Stimulated activated CD4-positive, alpha-beta T cell treated with anti-CD3 and anti-CD28 coated beads, Interleukin-1b, Interleukin-23, amount 100 ng/mL, for 4 hours (primary cell): ENCODE results near the gene P2RX3.

Source experiments
- DNase-seq, 2 donors: peaks; one replicate each; pipeline ENCODE4 v3.0.0-alpha.2; 2020; ENCODE audit warnings: low read depth in 2 of 2

Gene P2RX3

DNA sequence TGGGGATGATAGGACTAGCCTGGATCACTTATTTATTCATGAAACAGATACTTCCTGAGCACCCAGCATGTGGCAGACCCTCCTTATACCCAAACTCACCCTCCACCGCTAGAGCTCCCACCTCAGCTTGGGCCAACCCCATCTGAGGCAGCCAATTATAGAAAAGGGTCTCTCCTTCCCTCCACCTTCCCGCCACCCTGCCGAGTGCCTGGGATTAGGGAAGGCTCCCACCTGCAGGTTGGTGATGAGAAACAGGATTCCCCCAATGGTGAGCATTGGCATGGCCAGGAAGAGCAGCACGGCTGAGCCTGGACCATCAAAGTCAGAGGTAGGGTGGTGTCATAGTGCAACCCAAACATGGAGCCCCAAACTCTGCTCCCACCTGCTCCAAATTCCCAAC is 82.9 kb downstream of the P2RX3 start:
- DNase-seq = no peak

DNA sequence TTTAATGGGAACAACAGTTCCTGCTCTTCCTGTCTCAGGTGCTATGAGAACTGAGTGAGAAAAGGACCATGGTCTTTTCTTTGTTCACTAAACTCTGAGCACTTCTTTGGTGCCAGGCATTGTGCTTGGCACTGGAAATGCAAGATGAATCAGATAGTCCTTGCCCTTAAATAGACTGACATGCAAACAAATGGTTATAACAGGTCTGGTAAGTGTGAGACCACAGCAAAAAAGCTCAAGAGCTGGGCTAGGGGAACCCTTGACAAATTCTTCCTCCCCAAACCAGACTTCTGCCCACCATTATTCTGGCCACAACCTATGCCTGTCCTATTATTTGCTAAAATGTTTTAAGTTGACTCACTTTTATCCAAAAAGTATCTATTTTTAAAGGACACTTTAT is 83.7 kb downstream of the P2RX3 start:
- no peak for DNase-seq
